Prostate gland (tissue), 2 donors: ENCODE results near the gene ASIC2. TPM values are rescaled to one million over a fixed set of nuclear protein-coding genes. Genes with fewer than 3 reads are reported as not detected.

Experiments used
- DNase-seq: peaks from one replicate; pipeline ENCODE4 v3.0.0-alpha.2; 2019; ENCODE audit warnings: low spot score
- H3K27ac ChIP-seq, 2 donors: fragments of 200-600 bp; sonication (generic); 2 replicates each; pipeline ENCODE4 v1.5.1; 2017 to 2019
- H3K27me3 ChIP-seq: fragments of 200-600 bp; sonication (generic); replicated peaks from 2 replicates; pipeline ENCODE4 v1.5.1; 2019; ENCODE audit not compliant: insufficient read depth
- H3K36me3 ChIP-seq, 2 donors: fragments of 200-600 bp; sonication (generic); 1 replicate in 1 of 2; 2 replicates in 1 of 2; pipeline versions ENCODE4 v1.5.1 to v1.8.1; 2017 to 2019
- H3K4me1 ChIP-seq: fragments of 200-600 bp; sonication (generic); replicated peaks from 2 replicates; pipeline ENCODE4 v1.5.1; 2019
- H3K4me3 ChIP-seq, 2 donors: fragments of 200-600 bp; sonication (generic); 2 replicates each; pipeline ENCODE4 v1.5.1; 2017 to 2019
- H3K9me3 ChIP-seq: fragments of 200-600 bp; sonication (generic); 2 replicates; pipeline ENCODE4 v1.5.1; 2017
- POLR2A ChIP-seq: fragments of 450-650 bp; IDR thresholded peaks from one replicate; pipeline ENCODE4 v1.6.1; 2016; ENCODE audit warnings: antibody characterized with exemption, mild to moderate bottlenecking
- POLR2AphosphoS5 ChIP-seq: sonication (generic); formaldehyde crosslinking; IDR thresholded peaks from one replicate; pipeline ENCODE4 v1.6.1; 2017; ENCODE audit warnings: antibody characterized with exemption
- WGBS: methylation state at CpG from one replicate; pipeline ENCODE4 v1.1.5; 2018; 5-methylcytosine and 5-hydroxymethylcytosine counted together
- intact Hi-C: fragments of 100-400 bp; cut with DNase I; formaldehyde crosslinking; loops from one replicate; pipeline ENCODE4 v1.14.2; 2022
- total RNA-seq, 2 donors: library from RNA; depleted of rRNA; stranded (reverse); fragments of >200 nt; gene quantifications; one replicate each; pipeline ENCODE4 v1.1.0, GENCODE V29; 2016
- TF ChIP-seq, protein P1 (sequence below), 4 experiments: fragments of 200-600 bp in 2 of 4; fragments of 450-650 bp in 2 of 4; sonication (generic) in 2 of 4; IDR thresholded peaks; 1 replicate in 3 of 4; 2 replicates in 1 of 4; pipeline ENCODE4 v1.5.1; 2016 to 2019; ENCODE audit warnings: antibody characterized with exemption in 4 of 4, mild to moderate bottlenecking in 2 of 4, moderate library complexity in 2 of 4

The ASIC2 gene
- total RNA-seq, 2 donors from 2014 or later: 3.2 TPM; not detected in 1

DNA sequence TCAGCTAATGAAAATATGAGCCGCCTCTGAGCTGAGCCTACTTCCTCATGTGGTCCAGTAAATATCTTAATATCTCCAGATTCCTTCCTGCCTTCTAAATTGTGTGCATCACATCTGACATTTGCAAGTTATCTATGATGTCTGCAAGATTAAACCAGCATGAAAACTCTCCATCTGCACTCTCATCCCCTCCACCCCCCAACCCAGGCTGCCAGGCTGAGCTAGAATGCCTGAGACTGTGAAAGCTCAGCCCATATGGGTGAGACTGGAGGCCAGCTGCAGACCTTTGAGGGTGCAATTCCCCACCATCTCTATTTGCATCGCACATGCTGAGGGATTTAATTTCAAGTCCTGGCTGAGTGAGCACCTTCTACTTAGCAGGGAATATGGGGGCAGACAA lies 82.8 kb downstream of the ASIC2 start:
- WGBS: 54% methylated on average over 2 of the region's 2 CpGs
- no peaks in the 10 kb centered on the region for H3K4me1 ChIP-seq
- no peak overlapping the region for H3K27ac ChIP-seq
- H3K36me3 ChIP-seq: no peaks in the 10 kb centered on the region
- H3K27me3 ChIP-seq: peaks cover 3% of the 10 kb centered on the region
- TF ChIP-seq, protein P1, sequence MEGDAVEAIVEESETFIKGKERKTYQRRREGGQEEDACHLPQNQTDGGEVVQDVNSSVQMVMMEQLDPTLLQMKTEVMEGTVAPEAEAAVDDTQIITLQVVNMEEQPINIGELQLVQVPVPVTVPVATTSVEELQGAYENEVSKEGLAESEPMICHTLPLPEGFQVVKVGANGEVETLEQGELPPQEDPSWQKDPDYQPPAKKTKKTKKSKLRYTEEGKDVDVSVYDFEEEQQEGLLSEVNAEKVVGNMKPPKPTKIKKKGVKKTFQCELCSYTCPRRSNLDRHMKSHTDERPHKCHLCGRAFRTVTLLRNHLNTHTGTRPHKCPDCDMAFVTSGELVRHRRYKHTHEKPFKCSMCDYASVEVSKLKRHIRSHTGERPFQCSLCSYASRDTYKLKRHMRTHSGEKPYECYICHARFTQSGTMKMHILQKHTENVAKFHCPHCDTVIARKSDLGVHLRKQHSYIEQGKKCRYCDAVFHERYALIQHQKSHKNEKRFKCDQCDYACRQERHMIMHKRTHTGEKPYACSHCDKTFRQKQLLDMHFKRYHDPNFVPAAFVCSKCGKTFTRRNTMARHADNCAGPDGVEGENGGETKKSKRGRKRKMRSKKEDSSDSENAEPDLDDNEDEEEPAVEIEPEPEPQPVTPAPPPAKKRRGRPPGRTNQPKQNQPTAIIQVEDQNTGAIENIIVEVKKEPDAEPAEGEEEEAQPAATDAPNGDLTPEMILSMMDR (IDR thresholded peaks at IDR 0.05): no peak
- TF ChIP-seq POLR2A: no peak
- TF ChIP-seq POLR2AphosphoS5: no peak
- no peak for DNase-seq
- H3K4me3 ChIP-seq: no peak overlapping the region
- no peaks in the 10 kb centered on the region for H3K9me3 ChIP-seq
- intact Hi-C loops: no loop called here

DNA sequence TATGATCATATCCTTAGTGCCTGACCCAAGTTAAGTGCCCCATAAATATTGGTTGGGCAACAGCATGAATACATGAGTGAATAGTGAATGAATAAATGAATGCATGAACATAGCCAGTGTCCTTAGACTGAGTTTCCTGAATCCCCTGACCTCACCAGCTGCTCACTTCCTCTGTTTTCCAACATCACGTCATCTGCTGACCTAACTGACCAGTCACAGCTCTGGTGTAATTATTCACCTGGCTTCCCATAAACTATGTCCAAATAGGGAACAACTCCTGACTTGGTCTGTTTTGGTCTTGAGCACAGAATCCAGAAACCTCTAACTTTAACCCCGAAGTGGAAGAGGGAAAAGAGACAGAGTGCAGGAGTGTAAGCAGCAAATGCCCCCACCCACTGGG lies 83.4 kb downstream of the ASIC2 start:
- no peaks in the 10 kb centered on the region for H3K9me3 ChIP-seq
- no peak for DNase-seq
- peaks cover 3% of the 10 kb centered on the region for H3K27me3 ChIP-seq
- intact Hi-C loops: no loop called here
- no peak overlapping the region for H3K4me3 ChIP-seq
- H3K27ac ChIP-seq: no peak overlapping the region
- H3K4me1 ChIP-seq: no peaks in the 10 kb centered on the region
- whole genome bisulfite sequencing: 56% methylated on average over 2 of the region's 2 CpGs
- TF ChIP-seq POLR2A (no peak), POLR2AphosphoS5 (no peak)
- TF ChIP-seq, protein P1 (IDR thresholded peaks at IDR 0.05): no peak
- no peaks in the 10 kb centered on the region for H3K36me3 ChIP-seq

DNA sequence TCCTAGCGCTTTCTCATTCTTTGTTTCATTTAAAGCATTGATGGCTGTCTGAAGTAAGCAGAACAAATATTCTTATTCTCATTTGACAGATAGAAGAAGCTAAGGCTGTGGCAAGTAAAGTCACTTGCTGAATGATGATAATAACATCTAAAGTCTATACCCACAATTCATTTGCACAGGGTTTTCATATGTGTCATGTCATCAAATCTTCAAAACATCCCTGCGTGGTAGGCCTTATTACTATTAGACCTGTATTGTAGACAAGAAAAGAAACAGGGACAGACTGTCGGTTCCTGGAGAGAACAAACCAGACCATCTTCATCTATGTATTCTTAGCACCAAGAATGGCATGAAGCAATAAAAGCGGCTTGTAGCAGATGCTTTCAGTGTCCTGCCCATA lies 85.9 kb downstream of the ASIC2 start:
- Histone ChIP-seq H3K36me3 (no peaks in the 10 kb centered on the region), H3K27me3 (no peaks in the 10 kb centered on the region)
- TF ChIP-seq POLR2AphosphoS5 (no peak), POLR2A (no peak)
- TF ChIP-seq, protein P1 (IDR thresholded peaks at IDR 0.05): no peak

DNA sequence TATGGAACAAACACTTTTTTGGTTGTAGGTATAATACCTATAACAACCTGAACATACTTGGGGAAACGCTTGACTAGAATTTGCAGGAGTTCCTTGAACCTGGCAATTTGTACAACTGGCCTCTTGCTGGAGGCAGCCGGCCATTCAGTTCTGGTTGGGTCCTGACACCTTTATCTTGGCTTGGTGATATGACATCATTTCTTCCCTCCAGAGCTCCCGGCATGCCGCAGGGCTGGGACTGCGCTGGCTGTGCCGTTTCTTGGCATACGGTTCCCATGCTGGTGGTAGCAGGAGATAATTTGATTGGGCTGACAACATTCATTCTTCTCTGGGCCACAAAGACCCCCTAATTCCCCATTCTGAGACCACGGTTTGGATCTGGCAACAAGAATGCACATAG lies 87.5 kb downstream of the ASIC2 start:
- no peak for DNase-seq
- H3K27ac ChIP-seq: no peak overlapping the region
- TF ChIP-seq, protein P1 (IDR thresholded peaks at IDR 0.05): no peak
- 80% methylated on average over 8 of the region's 8 CpGs for WGBS
- intact Hi-C loops: no loop called here
- no peaks in the 10 kb centered on the region for H3K27me3 ChIP-seq
- H3K4me1 ChIP-seq: no peaks in the 10 kb centered on the region
- no peaks in the 10 kb centered on the region for H3K9me3 ChIP-seq
- H3K36me3 ChIP-seq: no peaks in the 10 kb centered on the region
- H3K4me3 ChIP-seq: no peak overlapping the region

More for the DNA sequence above, 85.9 kb downstream of the ASIC2 start:
- Histone ChIP-seq H3K9me3 (no peaks in the 10 kb centered on the region), H3K4me1 (no peaks in the 10 kb centered on the region), H3K4me3 (no peak overlapping the region), H3K27ac (no peak overlapping the region)
- intact Hi-C loops: no loop called here
- no peak for DNase-seq
- WGBS: 95% methylated on average over 4 of the region's 4 CpGs

DNA sequence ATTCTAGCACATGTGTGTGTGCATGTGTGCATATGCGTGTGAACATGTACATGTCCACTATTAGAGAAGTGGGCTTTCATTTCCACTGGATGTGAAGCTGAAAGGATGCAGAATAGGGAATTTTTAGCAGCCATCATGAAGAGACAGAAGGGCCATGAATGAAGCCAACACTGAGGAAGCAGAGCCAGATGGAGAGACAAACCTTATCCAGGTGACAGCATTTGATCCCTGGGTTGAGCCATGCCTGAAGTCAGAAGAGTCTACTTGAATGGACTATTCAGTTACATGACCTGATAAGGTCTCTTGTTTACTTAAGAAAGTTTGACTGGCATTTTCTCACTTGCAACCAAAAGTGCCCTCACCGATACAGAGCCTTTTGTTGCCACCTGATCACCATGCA lies 88.4 kb downstream of the ASIC2 start:
- Histone ChIP-seq H3K36me3 (no peaks in the 10 kb centered on the region), H3K4me3 (no peak overlapping the region), H3K9me3 (no peaks in the 10 kb centered on the region), H3K27ac (no peak overlapping the region), H3K27me3 (no peaks in the 10 kb centered on the region), H3K4me1 (no peaks in the 10 kb centered on the region)
- intact Hi-C loops: no loop called here
- TF ChIP-seq POLR2AphosphoS5 (no peak), POLR2A (no peak)
- TF ChIP-seq, protein P1 (IDR thresholded peaks at IDR 0.05): no peak
- WGBS: 83% methylated on average over 2 of the region's 2 CpGs
- no peak for DNase-seq
